Type B pancreatic cell (in vitro differentiated cells): Measurements from ENCODE around the gene QSOX1. TPM values are rescaled to one million over a fixed set of nuclear protein-coding genes. Genes with fewer than 3 reads are reported as not detected.
"Not testable (repeated sequence)": the region's sequence is repeated elsewhere in the genome, so short reads cannot be mapped to it uniquely, and the experiment has no call there.

Experiments used
- DNase-seq: peaks from one replicate; pipeline ENCODE4 v3.0.0; 2021; ENCODE audit warnings: mixed read lengths; ENCODE audit not compliant: unreplicated experiment; ENCODE audit errors: extremely low spot score
- H3K27ac Mint-ChIP-seq: 2 replicates; pipeline ENCODE4 v1.8.0; 2021; ENCODE audit warnings: mild to moderate bottlenecking, mixed read lengths
- H3K27me3 Mint-ChIP-seq: 2 replicates; pipeline ENCODE4 v1.8.0; 2021; ENCODE audit warnings: mixed read lengths
- H3K36me3 Mint-ChIP-seq: 2 replicates; pipeline ENCODE4 v1.8.0; 2021; ENCODE audit warnings: mixed read lengths
- H3K4me1 Mint-ChIP-seq: one replicate; pipeline ENCODE4 v1.8.0; 2021; ENCODE audit warnings: mixed read lengths; ENCODE audit not compliant: unreplicated experiment
- H3K4me3 Mint-ChIP-seq: 2 replicates; pipeline ENCODE4 v1.8.0; 2021; ENCODE audit warnings: mild to moderate bottlenecking, mixed read lengths
- H3K9me3 Mint-ChIP-seq: 2 replicates; pipeline ENCODE4 v1.8.0; 2021; ENCODE audit warnings: mixed read lengths
- CTCF ChIP-seq: fragments of 200-600 bp; sonication (generic); conservative IDR thresholded peaks from 2 replicates; pipeline ENCODE4 v1.5.0; 2021; ENCODE audit warnings: antibody characterized with exemption, mild to moderate bottlenecking
- total RNA-seq: library from RNA; stranded (reverse); gene quantifications from 2 replicates; pipeline ENCODE4 v1.2.1, GENCODE V29; 2021; ENCODE audit warnings: low replicate concordance

QSOX1 gene
- total RNA-seq, 1 donor from 2014 or later, result 96.0 TPM

DNA sequence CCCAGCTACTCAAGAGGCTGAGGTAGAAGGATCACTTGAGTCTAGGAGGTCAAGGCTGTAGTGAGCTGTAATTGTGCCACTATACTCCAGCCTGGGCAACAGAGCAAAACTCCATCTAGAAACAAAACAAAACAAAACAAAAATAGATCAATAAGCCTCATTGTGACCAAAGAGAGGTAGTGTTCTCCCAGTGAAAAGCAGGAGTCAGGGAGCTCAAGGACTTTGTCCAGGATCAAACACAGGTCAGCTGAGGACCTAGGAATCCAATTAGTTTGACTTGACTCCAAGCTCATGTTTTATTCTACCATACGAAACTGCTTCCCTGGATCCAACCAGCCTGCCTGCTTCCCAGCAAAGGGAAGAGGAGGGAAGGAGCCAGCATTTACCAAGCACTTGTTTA lies 21.5 kb upstream of the QSOX1 start:
- H3K36me3 Mint-ChIP-seq, result no peaks in the 10 kb centered on the region
- no peak for TF ChIP-seq CTCF

GRCh38 chr1:180133688-180134087 lies 21.0 kb upstream of the QSOX1 start:
- not testable (repeated sequence) for H3K4me1 Mint-ChIP-seq, DNase-seq, H3K9me3 Mint-ChIP-seq, H3K4me3 Mint-ChIP-seq, H3K27ac Mint-ChIP-seq, H3K36me3 Mint-ChIP-seq
- peaks cover 19% of the 10 kb centered on the region for H3K27me3 Mint-ChIP-seq

More for the DNA sequence above, 21.5 kb upstream of the QSOX1 start:
- H3K9me3 Mint-ChIP-seq, result no peaks in the 10 kb centered on the region
- H3K27ac Mint-ChIP-seq, result no peak overlapping the region
- H3K27me3 Mint-ChIP-seq, result peaks cover 19% of the 10 kb centered on the region
- no peaks in the 10 kb centered on the region for H3K4me1 Mint-ChIP-seq
- no peak overlapping the region for H3K4me3 Mint-ChIP-seq
- no peak for DNase-seq

DNA sequence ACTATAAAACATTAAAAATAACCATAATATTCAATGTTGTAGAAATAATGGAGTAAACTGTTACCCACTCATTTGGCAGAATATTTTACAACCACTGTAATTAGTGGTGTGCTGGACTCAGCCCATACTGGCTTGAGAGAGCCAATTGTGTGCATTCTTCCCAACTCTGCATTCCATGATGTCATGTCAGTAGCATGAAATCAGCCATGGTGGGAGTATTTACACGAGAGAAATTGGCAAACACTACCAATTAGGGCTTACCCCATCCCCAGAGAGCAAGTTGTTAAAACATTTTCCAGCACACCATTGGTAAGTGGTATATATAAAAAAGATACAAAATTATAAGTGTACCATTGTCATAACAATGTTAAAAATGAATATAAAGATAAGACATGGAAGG lies 19.1 kb upstream of the QSOX1 start:
- Mint-ChIP-seq H3K27ac (no peak overlapping the region), H3K4me1 (no peaks in the 10 kb centered on the region), H3K9me3 (no peaks in the 10 kb centered on the region), H3K36me3 (no peaks in the 10 kb centered on the region), H3K4me3 (no peak overlapping the region), H3K27me3 (peaks cover 19% of the 10 kb centered on the region)
- DNase-seq, result no peak
- no peak for TF ChIP-seq CTCF

- Mint-ChIP-seq H3K36me3 (no peaks in the 10 kb centered on the region), H3K27ac (no peak overlapping the region), H3K9me3 (no peaks in the 10 kb centered on the region), H3K4me1 (no peaks in the 10 kb centered on the region), H3K4me3 (no peak overlapping the region), H3K27me3 (peaks cover 14% of the 10 kb centered on the region)
- no peak for TF ChIP-seq CTCF
- no peak for DNase-seq
Measured at GRCh38 chr1:180136331-180136967, 18.2 kb upstream of the QSOX1 start.

- Mint-ChIP-seq H3K4me1 (no peaks in the 10 kb centered on the region), H3K4me3 (no peak overlapping the region), H3K36me3 (no peaks in the 10 kb centered on the region), H3K27ac (peak overlapping the region; percentile 15), H3K9me3 (no peaks in the 10 kb centered on the region), H3K27me3 (peaks cover 9% of the 10 kb centered on the region)
- no peak for DNase-seq
- no peak for TF ChIP-seq CTCF
Measured at GRCh38 chr1:180136968-180137356, 17.7 kb upstream of the QSOX1 start.

DNA sequence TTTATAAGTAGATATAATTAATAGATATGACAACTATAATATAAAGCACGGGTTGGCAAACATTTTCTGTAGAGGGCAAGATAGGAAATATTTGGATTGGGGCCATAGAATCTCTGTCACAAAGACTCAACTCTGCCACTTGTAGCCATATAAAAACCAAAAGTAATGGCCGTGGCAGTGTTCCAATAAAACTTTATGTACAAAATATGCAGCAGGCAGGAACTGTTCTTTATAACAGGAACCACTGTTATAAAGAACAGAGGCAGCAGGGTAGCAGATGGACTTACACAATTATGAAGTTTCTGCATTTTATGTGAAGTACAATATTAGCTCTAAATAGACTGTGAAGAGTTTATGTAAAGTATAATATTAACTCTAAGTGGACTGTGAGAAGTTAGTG lies 16.9 kb upstream of the QSOX1 start:
- Mint-ChIP-seq H3K9me3 (no peaks in the 10 kb centered on the region), H3K4me1 (no peaks in the 10 kb centered on the region), H3K27me3 (peaks cover 9% of the 10 kb centered on the region), H3K36me3 (no peaks in the 10 kb centered on the region), H3K27ac (no peak overlapping the region), H3K4me3 (no peak overlapping the region)
- no peak for TF ChIP-seq CTCF
- no peak for DNase-seq
